ENCODE data around the gene AKAP9. TPM values are rescaled to one million over a fixed set of nuclear protein-coding genes. Genes with fewer than 3 reads are reported as not detected.
"Not testable (repeated sequence)": the region's sequence is repeated elsewhere in the genome, so short reads cannot be mapped to it uniquely, and the experiment has no call there.

AKAP9 gene
- total and polyA plus RNA-seq, 2 donors (not counting 3 experiments of a cell fraction or from before 2014, with no cell fraction given) = 9.5 to 51.6 TPM

GRCh38 chr7:91953618-91954017 lies 13.0 kb downstream of the AKAP9 start:
- no peak overlapping the region for H3K27ac ChIP-seq (ENCODE audit: insufficient read depth, low read depth, low read length)
- dilution Hi-C loops (cut with MboI; ENCODE audit: extremely low pct_ligation_motif_present, low sequenced_read_pairs) = no loop called here
- POLR2A ChIA-PET = no interaction called here
- H3K4me1 ChIP-seq (ENCODE audit: control insufficient read depth, extremely low read depth, insufficient read depth, low read length) = no peaks in the 10 kb centered on the region
- peak; percentile 22 for DNase-seq (ENCODE audit: low read depth, low spot score)
- FAIRE-seq = no peak
- no peaks in the 10 kb centered on the region for H3K27me3 ChIP-seq (ENCODE audit: control insufficient read depth in 2 of 2, insufficient read depth in 2 of 2, low read length in 2 of 2)
- H3K4me3 ChIP-seq (replicated peaks in 1 of 3; ENCODE audit: insufficient read depth in 1 of 3, low read depth in 1 of 3, low read length in 3 of 3) = no peak overlapping the region
- TF ChIP-seq, protein P1, sequence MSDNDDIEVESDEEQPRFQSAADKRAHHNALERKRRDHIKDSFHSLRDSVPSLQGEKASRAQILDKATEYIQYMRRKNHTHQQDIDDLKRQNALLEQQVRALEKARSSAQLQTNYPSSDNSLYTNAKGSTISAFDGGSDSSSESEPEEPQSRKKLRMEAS (IDR thresholded peaks at IDR 0.05; ENCODE audit: insufficient read depth, insufficient read length) = no peak
- TF ChIP-seq EZH2 (IDR thresholded peaks at IDR 0.05; ENCODE audit: borderline replicate concordance, low read depth, low read length, severe bottlenecking) = no peak
- TF ChIP-seq POLR2A (IDR thresholded peaks at IDR 0.05; ENCODE audit: low read depth, low read length) = no peak
- TF ChIP-seq POLR2AphosphoS5 (IDR thresholded peaks at IDR 0.05; ENCODE audit: insufficient read depth, low read depth, low read length) = no peak
- no peak for TF ChIP-seq FOS (IDR thresholded peaks at IDR 0.05; ENCODE audit: borderline replicate concordance, insufficient read depth, low read length)
- no peak for TF ChIP-seq CTCF (IDR thresholded peaks at IDR 0.05; ENCODE audit: extremely low read depth in 1 of 2, insufficient read depth in 1 of 2, low read depth in 1 of 2, low read length in 2 of 2)
- TF ChIP-seq GATA2 (IDR thresholded peaks at IDR 0.05; ENCODE audit: insufficient read depth, insufficient read length, low read depth, low read length) = no peak
- TF ChIP-seq JUN (IDR thresholded peaks at IDR 0.05; ENCODE audit: borderline replicate concordance, insufficient read depth, insufficient read length, low read depth) = no peak
- TF ChIP-seq MYC (IDR thresholded peaks at IDR 0.05; ENCODE audit: low read depth, low read length) = no peak
- no TSS peak for BruUV-seq (replicated peaks)
- no peak overlapping the region for H2AFZ ChIP-seq (ENCODE audit: low read depth, low read length)
- intact Hi-C loops (cut with micrococcal nuclease) = no loop called here
- no peaks in the 10 kb centered on the region for H3K36me3 ChIP-seq (ENCODE audit: control insufficient read depth in 2 of 2, extremely low read depth in 1 of 2, insufficient read depth in 2 of 2, low read length in 2 of 2)
- no peak overlapping the region for H3K4me2 ChIP-seq (ENCODE audit: insufficient read depth, low read length)
- H4K20me1 ChIP-seq (replicated peaks; ENCODE audit: control insufficient read depth, extremely low read depth, insufficient read depth, low read length) = no peaks in the 10 kb centered on the region
- no peak overlapping the region for H3K9ac ChIP-seq (replicated peaks; ENCODE audit: extremely low read depth, insufficient read depth, low read length)
- CTCF ChIA-PET = interaction anchor here (0.7 to 2.9 kb wide), 6 partner anchors 8 to 124 kb away, joined by 3 to 30 read pairs (median 3); partner anchors contain the start of gene AKAP9
- no peaks in the 10 kb centered on the region for H3K9me3 ChIP-seq (replicated peaks; ENCODE audit: control insufficient read depth, insufficient read depth, low read length)
- H3K9me1 ChIP-seq (replicated peaks; ENCODE audit: control insufficient read depth, extremely low read depth, insufficient read depth, low read length) = no peaks in the 10 kb centered on the region
- H3K79me2 ChIP-seq (ENCODE audit: control insufficient read depth, insufficient read depth, low read length) = peaks cover 35% of the 10 kb centered on the region

DNA sequence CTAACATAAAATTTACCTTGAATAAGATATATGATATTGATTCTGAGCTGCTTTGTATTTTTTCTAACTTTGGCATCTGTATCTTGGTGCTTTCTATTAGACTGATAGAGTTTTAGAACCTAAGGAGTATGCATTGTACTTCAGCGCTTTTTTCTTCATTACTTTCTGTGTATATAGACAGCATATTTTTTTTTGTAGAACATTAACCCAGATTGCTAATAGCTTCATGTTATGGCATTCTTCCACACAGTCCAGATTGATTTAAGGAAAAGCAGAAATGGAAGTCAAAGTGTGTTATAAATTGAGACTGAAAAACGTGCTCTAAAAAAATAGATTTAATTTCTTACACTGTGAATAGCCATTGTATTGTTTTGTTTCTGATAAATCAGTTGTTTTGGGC lies 15.8 kb downstream of the AKAP9 start:
- H3K36me3 ChIP-seq (ENCODE audit: control insufficient read depth in 2 of 2, extremely low read depth in 1 of 2, insufficient read depth in 2 of 2, low read length in 2 of 2); H3K27ac ChIP-seq (ENCODE audit: insufficient read depth, low read depth, low read length); intact Hi-C loops (cut with micrococcal nuclease); FAIRE-seq; H3K4me1 ChIP-seq (ENCODE audit: control insufficient read depth, extremely low read depth, insufficient read depth, low read length); H2AFZ ChIP-seq (ENCODE audit: low read depth, low read length); H3K27me3 ChIP-seq (ENCODE audit: control insufficient read depth in 2 of 2, insufficient read depth in 2 of 2, low read length in 2 of 2); DNase-seq (ENCODE audit: low read depth, low spot score); H3K9ac ChIP-seq (replicated peaks; ENCODE audit: extremely low read depth, insufficient read depth, low read length); H3K9me3 ChIP-seq (replicated peaks; ENCODE audit: control insufficient read depth, insufficient read depth, low read length); H3K9me1 ChIP-seq (replicated peaks; ENCODE audit: control insufficient read depth, extremely low read depth, insufficient read depth, low read length); CTCF ChIA-PET; H4K20me1 ChIP-seq (replicated peaks; ENCODE audit: control insufficient read depth, extremely low read depth, insufficient read depth, low read length); POLR2A ChIA-PET; H3K4me2 ChIP-seq (ENCODE audit: insufficient read depth, low read length); dilution Hi-C loops (cut with MboI; ENCODE audit: extremely low pct_ligation_motif_present, low sequenced_read_pairs); BruUV-seq (replicated peaks); H3K4me3 ChIP-seq (replicated peaks in 1 of 3; ENCODE audit: insufficient read depth in 1 of 3, low read depth in 1 of 3, low read length in 3 of 3): not testable (repeated sequence)
- peaks cover 29% of the 10 kb centered on the region for H3K79me2 ChIP-seq (ENCODE audit: control insufficient read depth, insufficient read depth, low read length)

All from endothelial cell of umbilical vein (primary cell).